ENCODE measurements around the gene ABHD16A.

DNA sequence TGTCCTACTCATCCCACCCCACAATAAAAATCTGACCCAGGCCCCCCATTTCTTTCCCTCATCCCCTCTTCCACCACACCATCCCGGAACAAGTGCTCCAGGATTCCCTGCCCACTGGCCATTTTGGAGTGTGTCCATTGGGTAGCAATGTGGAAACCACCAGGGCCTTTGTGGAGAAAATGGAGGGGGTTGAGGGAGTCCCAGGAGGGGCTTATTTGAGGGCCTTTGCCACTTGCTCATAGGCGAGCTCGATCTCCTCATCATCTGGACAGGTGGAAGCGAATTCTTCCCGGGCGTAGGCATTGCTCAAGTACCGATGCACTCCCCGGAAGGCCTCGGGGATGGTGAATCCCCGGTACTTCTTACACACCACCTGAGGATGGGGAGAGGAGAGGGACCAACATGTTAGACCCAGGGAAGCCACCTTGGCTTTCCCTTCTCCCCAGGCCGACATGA lies 27.5 kb upstream of the ABHD16A start:
- no peak for TF ChIP-seq POLR2AphosphoS5 (IDR thresholded peaks at IDR 0.05; ENCODE audit: borderline replicate concordance, low read depth, low read length)
- no peak for TF ChIP-seq EZH2 (IDR thresholded peaks at IDR 0.05)
- TF ChIP-seq FOXP2 (optimal IDR thresholded peaks at IDR 0.05; ENCODE audit: control extremely low read depth, extremely low read length, insufficient read depth): no peak
